ENCODE measurements around the gene TTC34.

Gene TTC34

DNA sequence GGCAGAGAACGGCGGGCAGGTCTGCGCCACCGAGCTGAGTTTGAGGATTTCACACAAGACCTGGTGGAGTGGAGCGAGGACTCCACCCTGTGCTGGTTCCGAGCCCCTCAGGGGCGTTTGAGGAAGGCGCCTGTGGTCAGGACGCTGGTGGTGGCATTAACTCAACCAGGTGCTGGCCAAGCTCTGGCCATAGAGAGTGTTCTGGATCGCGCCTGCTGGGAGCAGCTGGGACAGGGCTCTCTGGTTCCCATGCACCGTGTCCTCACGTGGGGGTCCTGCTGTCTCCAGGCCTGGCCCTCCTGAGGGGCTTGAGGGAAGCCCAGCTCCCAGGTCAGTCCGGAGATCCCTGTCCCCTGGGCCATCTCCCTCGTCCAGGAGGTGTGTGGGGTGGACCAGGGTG, 24.8 kb upstream of the TTC34 start:
- no peaks in the 10 kb centered on the region for H3K4me1 ChIP-seq (ENCODE audit: insufficient read depth, low read length)
- no peak overlapping the region for H3K27ac ChIP-seq (ENCODE audit: low read length)
- peaks cover 28% of the 10 kb centered on the region for H3K9me3 ChIP-seq (ENCODE audit: insufficient read depth, low read depth, low read length)
- H3K4me3 ChIP-seq (ENCODE audit: low read length), result no peak overlapping the region
- no peak overlapping the region for H3K9ac ChIP-seq (ENCODE audit: low read depth, low read length)
- H3K36me3 ChIP-seq (ENCODE audit: insufficient read depth, low read depth, low read length), result no peaks in the 10 kb centered on the region
- no peaks in the 10 kb centered on the region for H3K27me3 ChIP-seq (ENCODE audit: insufficient read depth, low read length)

DNA sequence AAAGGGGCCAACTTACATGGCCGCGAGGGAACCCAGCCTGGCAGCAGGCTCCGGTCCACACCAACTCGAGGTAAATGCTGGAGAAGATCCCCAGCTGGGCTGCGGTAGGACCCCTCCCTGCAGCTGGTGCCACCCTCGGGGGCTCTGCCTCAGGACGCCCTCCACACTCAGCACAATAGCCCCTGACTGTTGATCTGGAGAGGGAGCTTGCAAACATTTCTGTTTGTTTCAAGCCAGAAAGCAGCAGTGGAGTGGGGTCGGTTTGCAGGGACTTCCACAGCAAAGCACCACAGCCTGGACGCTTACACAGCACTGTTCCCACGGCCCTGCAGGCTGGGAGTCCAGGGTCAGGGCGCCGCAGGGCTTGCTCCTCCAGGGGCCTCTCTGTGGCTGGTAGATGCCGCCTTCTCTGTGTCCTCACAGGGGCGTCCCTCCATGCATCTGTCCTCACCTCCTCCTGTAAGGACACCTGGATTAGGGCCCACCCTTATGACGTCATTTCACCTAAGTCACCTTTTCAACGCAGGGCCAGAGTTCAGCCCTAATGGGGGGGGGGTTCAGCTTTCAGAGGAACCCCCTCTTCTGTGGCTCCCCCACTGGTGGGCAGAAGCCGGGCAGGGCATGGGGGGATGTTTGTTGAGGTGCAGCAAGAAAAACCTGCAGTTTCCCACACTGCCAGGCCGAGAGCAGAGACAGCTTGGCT, 24.1 kb upstream of the TTC34 start:
- Histone ChIP-seq H3K9me3 (ENCODE audit: insufficient read depth, low read depth, low read length) (peaks cover 28% of the 10 kb centered on the region), H3K9ac (ENCODE audit: low read depth, low read length) (no peak overlapping the region), H3K4me3 (ENCODE audit: low read length) (no peak overlapping the region), H3K27me3 (ENCODE audit: insufficient read depth, low read length) (no peaks in the 10 kb centered on the region), H3K36me3 (ENCODE audit: insufficient read depth, low read depth, low read length) (no peaks in the 10 kb centered on the region), H3K4me1 (ENCODE audit: insufficient read depth, low read length) (no peaks in the 10 kb centered on the region), H3K27ac (ENCODE audit: low read length) (no peak overlapping the region)

GRCh38 chr1:2824999-2825398, 23.5 kb upstream of the TTC34 start:
- H3K36me3 ChIP-seq (ENCODE audit: insufficient read depth, low read depth, low read length), result no peaks in the 10 kb centered on the region
- no peaks in the 10 kb centered on the region for H3K4me1 ChIP-seq (ENCODE audit: insufficient read depth, low read length)
- H3K9ac ChIP-seq (ENCODE audit: low read depth, low read length), result no peak overlapping the region
- H3K27me3 ChIP-seq (ENCODE audit: insufficient read depth, low read length), result no peaks in the 10 kb centered on the region
- no peak overlapping the region for H3K27ac ChIP-seq (ENCODE audit: low read length)
- H3K9me3 ChIP-seq (ENCODE audit: insufficient read depth, low read depth, low read length), result peaks cover 28% of the 10 kb centered on the region
- no peak overlapping the region for H3K4me3 ChIP-seq (ENCODE audit: low read length)

- Histone ChIP-seq H3K36me3 (ENCODE audit: insufficient read depth, low read depth, low read length) (no peaks in the 10 kb centered on the region), H3K9me3 (ENCODE audit: insufficient read depth, low read depth, low read length) (peaks cover 28% of the 10 kb centered on the region), H3K4me3 (ENCODE audit: low read length) (no peak overlapping the region), H3K4me1 (ENCODE audit: insufficient read depth, low read length) (no peaks in the 10 kb centered on the region), H3K9ac (ENCODE audit: low read depth, low read length) (no peak overlapping the region), H3K27me3 (ENCODE audit: insufficient read depth, low read length) (no peaks in the 10 kb centered on the region), H3K27ac (ENCODE audit: low read length) (no peak overlapping the region)
These were observed 22.6 kb upstream of the TTC34 start for GRCh38 chr1:2823921-2824610.

- Histone ChIP-seq H3K4me3 (ENCODE audit: low read length) (no peak overlapping the region), H3K9ac (ENCODE audit: low read depth, low read length) (no peak overlapping the region), H3K27ac (ENCODE audit: low read length) (no peak overlapping the region), H3K4me1 (ENCODE audit: insufficient read depth, low read length) (no peaks in the 10 kb centered on the region), H3K9me3 (ENCODE audit: insufficient read depth, low read depth, low read length) (peaks cover 14% of the 10 kb centered on the region), H3K27me3 (ENCODE audit: insufficient read depth, low read length) (no peaks in the 10 kb centered on the region), H3K36me3 (ENCODE audit: insufficient read depth, low read depth, low read length) (no peaks in the 10 kb centered on the region)
These were observed 21.2 kb upstream of the TTC34 start for GRCh38 chr1:2822621-2823145.

DNA sequence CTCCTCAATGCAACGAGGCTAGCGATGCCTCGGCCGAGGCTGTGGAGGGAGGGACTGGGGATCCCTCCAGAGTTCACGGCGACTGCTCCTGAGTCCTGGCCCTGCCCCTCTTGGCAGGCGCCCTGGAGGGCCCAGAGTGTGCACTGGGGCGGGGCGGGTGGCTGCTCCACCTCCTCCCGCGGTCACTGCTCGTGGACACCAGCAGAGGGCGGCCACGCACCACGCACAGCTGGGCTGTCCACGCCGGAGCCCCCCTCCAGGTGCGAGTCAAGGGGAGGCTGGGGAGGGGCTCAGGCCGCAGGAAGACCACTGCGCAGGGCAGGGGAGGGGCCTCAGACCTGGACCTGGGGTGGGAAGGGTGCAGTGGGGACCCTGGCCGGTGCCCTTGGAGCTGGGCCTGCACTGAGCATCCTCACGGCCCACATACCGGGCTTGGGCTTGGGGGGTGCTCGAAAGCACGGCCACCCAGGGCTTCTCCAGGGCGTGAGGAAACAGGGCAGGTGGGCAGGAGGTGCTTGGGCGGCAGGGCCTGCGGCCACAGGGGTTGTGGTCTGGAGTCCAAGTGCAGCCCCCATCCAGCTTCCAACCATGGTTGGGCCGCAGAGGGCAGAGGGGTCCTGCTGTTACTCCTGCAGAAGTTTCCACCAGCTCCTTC, 20.6 kb upstream of the TTC34 start:
- H3K4me1 ChIP-seq (ENCODE audit: insufficient read depth, low read length), result no peaks in the 10 kb centered on the region
- no peak overlapping the region for H3K27ac ChIP-seq (ENCODE audit: low read length)
- H3K36me3 ChIP-seq (ENCODE audit: insufficient read depth, low read depth, low read length), result no peaks in the 10 kb centered on the region
- no peak overlapping the region for H3K9ac ChIP-seq (ENCODE audit: low read depth, low read length)
- no peak overlapping the region for H3K4me3 ChIP-seq (ENCODE audit: low read length)
- no peaks in the 10 kb centered on the region for H3K27me3 ChIP-seq (ENCODE audit: insufficient read depth, low read length)
- peaks cover 8% of the 10 kb centered on the region for H3K9me3 ChIP-seq (ENCODE audit: insufficient read depth, low read depth, low read length)

GRCh38 chr1:2821373-2821955, 20.0 kb upstream of the TTC34 start:
- Histone ChIP-seq H3K9ac (ENCODE audit: low read depth, low read length) (no peak overlapping the region), H3K27me3 (ENCODE audit: insufficient read depth, low read length) (no peaks in the 10 kb centered on the region), H3K36me3 (ENCODE audit: insufficient read depth, low read depth, low read length) (no peaks in the 10 kb centered on the region), H3K27ac (ENCODE audit: low read length) (no peak overlapping the region), H3K9me3 (ENCODE audit: insufficient read depth, low read depth, low read length) (peaks cover 4% of the 10 kb centered on the region; the same call in 1 of the 2 replicates), H3K4me1 (ENCODE audit: insufficient read depth, low read length) (no peaks in the 10 kb centered on the region), H3K4me3 (ENCODE audit: low read length) (no peak overlapping the region)

- Histone ChIP-seq H3K4me3 (ENCODE audit: low read length) (no peak overlapping the region), H3K4me1 (ENCODE audit: insufficient read depth, low read length) (no peaks in the 10 kb centered on the region), H3K9me3 (ENCODE audit: insufficient read depth, low read depth, low read length) (peaks cover under 1% of the 10 kb centered on the region; the same call in 1 of the 2 replicates), H3K27ac (ENCODE audit: low read length) (no peak overlapping the region), H3K36me3 (ENCODE audit: insufficient read depth, low read depth, low read length) (no peaks in the 10 kb centered on the region), H3K27me3 (ENCODE audit: insufficient read depth, low read length) (no peaks in the 10 kb centered on the region), H3K9ac (ENCODE audit: low read depth, low read length) (no peak overlapping the region)
These were observed 19.4 kb upstream of the TTC34 start for GRCh38 chr1:2820731-2821372.

GRCh38 chr1:2819831-2820730, 18.6 kb upstream of the TTC34 start:
- no peaks in the 10 kb centered on the region for H3K4me1 ChIP-seq (ENCODE audit: insufficient read depth, low read length)
- H3K27me3 ChIP-seq (ENCODE audit: insufficient read depth, low read length), result no peaks in the 10 kb centered on the region
- H3K4me3 ChIP-seq (ENCODE audit: low read length), result no peak overlapping the region
- H3K27ac ChIP-seq (ENCODE audit: low read length), result no peak overlapping the region
- H3K9me3 ChIP-seq (ENCODE audit: insufficient read depth, low read depth, low read length), result no peaks in the 10 kb centered on the region
- H3K9ac ChIP-seq (ENCODE audit: low read depth, low read length), result no peak overlapping the region
- no peaks in the 10 kb centered on the region for H3K36me3 ChIP-seq (ENCODE audit: insufficient read depth, low read depth, low read length)

- H3K4me3 ChIP-seq (ENCODE audit: low read length), result no peak overlapping the region
- H3K27me3 ChIP-seq (ENCODE audit: insufficient read depth, low read length), result no peaks in the 10 kb centered on the region
- H3K4me1 ChIP-seq (ENCODE audit: insufficient read depth, low read length), result no peaks in the 10 kb centered on the region
- no peak overlapping the region for H3K27ac ChIP-seq (ENCODE audit: low read length)
- no peaks in the 10 kb centered on the region for H3K9me3 ChIP-seq (ENCODE audit: insufficient read depth, low read depth, low read length)
- no peaks in the 10 kb centered on the region for H3K36me3 ChIP-seq (ENCODE audit: insufficient read depth, low read depth, low read length)
- no peak overlapping the region for H3K9ac ChIP-seq (ENCODE audit: low read depth, low read length)
These were observed 17.9 kb upstream of the TTC34 start for GRCh38 chr1:2819429-2819828.

Measured in iPS-20b (cell line).